ENCODE data around the gene DTD2. TPM values are rescaled to one million over a fixed set of nuclear protein-coding genes. Genes with fewer than 3 reads are reported as not detected.

DTD2 gene
- total RNA-seq, 1 experiment from 2014 or later = 14.8 TPM

DNA sequence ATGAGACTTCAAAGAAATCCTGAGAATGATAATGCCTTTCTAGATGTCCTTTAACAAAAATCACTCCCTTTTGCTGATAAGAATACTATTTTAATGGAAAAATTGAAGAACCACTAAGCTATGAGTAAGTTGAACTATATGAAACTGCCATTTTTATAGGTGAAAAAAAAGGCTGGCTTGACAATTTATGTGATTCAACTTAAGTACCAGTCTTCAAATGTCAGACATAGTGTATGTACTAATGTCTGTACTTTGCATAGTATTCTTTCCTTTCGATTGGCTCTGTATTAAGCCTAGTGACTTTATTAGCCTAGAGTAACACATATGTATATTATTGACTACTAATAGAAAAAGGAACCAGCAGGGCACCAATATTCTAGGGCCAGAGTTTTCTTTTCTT lies 48.9 kb downstream of the DTD2 start:
- Histone ChIP-seq H3K79me1 (ENCODE audit: insufficient read depth, low read depth, low read length, poor library complexity, severe bottlenecking) (peaks cover 3% of the 10 kb centered on the region), H2BK15ac (ENCODE audit: low read depth, low read length) (no peak overlapping the region), H3K79me2 (ENCODE audit: insufficient read depth, low read length) (0 out of 2 replicates have a peak, but pooled peaks cover 2% of the 10 kb centered on the region), H3K23ac (ENCODE audit: insufficient read length, low read depth, low read length) (no peak overlapping the region), H3K4me2 (ENCODE audit: insufficient read depth, insufficient read length, low read length) (no peak overlapping the region), H2BK120ac (ENCODE audit: low read depth, low read length, poor library complexity, severe bottlenecking) (no peak overlapping the region), H2BK20ac (ENCODE audit: low read depth, low read length, poor library complexity, severe bottlenecking) (no peak overlapping the region), H3K4ac (ENCODE audit: low read depth, low read length) (no peak overlapping the region), H3K27me3 (ENCODE audit: insufficient read depth, low read length) (no peaks in the 10 kb centered on the region), H2BK12ac (ENCODE audit: insufficient read length, low read depth, low read length) (no peak overlapping the region), H3K27ac (ENCODE audit: insufficient read length, low read depth, low read length) (no peak overlapping the region), H2AFZ (ENCODE audit: low read length) (no peak overlapping the region), H3K18ac (ENCODE audit: insufficient read length, low read depth, low read length) (no peak overlapping the region), H4K20me1 (ENCODE audit: control insufficient read depth, insufficient read depth, insufficient read length) (no peaks in the 10 kb centered on the region), H3K9me3 (ENCODE audit: control insufficient read depth, low read depth, low read length) (no peaks in the 10 kb centered on the region), H3K9ac (ENCODE audit: extremely low read depth, insufficient read length, low read length) (no peak overlapping the region), H3K14ac (ENCODE audit: insufficient read depth, low read length) (no peak overlapping the region), H4K8ac (replicated peaks; ENCODE audit: insufficient read length, low read depth, low read length) (no peak overlapping the region), H3T11ph (ENCODE audit: low read length) (no peak overlapping the region), H3K56ac (ENCODE audit: insufficient read length, low read depth, low read length) (no peak overlapping the region), H2AK5ac (ENCODE audit: insufficient read length, low read length) (no peak overlapping the region), H3K23me2 (ENCODE audit: insufficient read length, low read depth, low read length, poor library complexity, severe bottlenecking) (no peaks in the 10 kb centered on the region), H3K4me1 (ENCODE audit: insufficient read depth, low read length) (no peaks in the 10 kb centered on the region), H2BK5ac (ENCODE audit: insufficient read length, low read length) (no peak overlapping the region), H4K5ac (ENCODE audit: insufficient read length, low read depth, low read length) (no peak overlapping the region), H4K91ac (ENCODE audit: insufficient read length, low read depth, low read length) (no peak overlapping the region)
- Mint-ChIP-seq H3K27me3 (ENCODE audit: low read depth) (no peaks in the 10 kb centered on the region), H3K4me1 (peaks cover 3 to 4% of the 10 kb centered on the region in 2 experiments; a peak in 2 of 4 replicates), H3K27ac (no peak overlapping the region), H3K4me3 (no peak overlapping the region), H3K9me3 (no peaks in the 10 kb centered on the region), H3K36me3 (ENCODE audit: insufficient read depth in 1 of 3, low read depth in 3 of 3) (no peaks in the 10 kb centered on the region)
- no CpG with 5 or more reads among the region's 1 CpG for WGBS (ENCODE audit: extremely low coverage, insufficient read length, low lambda C conversion rate)
- DNase-seq = no peak
- TF ChIP-seq, protein P1, sequence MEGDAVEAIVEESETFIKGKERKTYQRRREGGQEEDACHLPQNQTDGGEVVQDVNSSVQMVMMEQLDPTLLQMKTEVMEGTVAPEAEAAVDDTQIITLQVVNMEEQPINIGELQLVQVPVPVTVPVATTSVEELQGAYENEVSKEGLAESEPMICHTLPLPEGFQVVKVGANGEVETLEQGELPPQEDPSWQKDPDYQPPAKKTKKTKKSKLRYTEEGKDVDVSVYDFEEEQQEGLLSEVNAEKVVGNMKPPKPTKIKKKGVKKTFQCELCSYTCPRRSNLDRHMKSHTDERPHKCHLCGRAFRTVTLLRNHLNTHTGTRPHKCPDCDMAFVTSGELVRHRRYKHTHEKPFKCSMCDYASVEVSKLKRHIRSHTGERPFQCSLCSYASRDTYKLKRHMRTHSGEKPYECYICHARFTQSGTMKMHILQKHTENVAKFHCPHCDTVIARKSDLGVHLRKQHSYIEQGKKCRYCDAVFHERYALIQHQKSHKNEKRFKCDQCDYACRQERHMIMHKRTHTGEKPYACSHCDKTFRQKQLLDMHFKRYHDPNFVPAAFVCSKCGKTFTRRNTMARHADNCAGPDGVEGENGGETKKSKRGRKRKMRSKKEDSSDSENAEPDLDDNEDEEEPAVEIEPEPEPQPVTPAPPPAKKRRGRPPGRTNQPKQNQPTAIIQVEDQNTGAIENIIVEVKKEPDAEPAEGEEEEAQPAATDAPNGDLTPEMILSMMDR (conservative IDR thresholded peaks at IDR 0.05) = no peak

Data from H9 (cell line).